ENCODE data around the gene TPCN1. TPM values are rescaled to one million over a fixed set of nuclear protein-coding genes. Genes with fewer than 3 reads are reported as not detected.

TPCN1 gene
- total RNA-seq, 2 donors from 2014 or later, result 18.9 to 30.8 TPM

DNA sequence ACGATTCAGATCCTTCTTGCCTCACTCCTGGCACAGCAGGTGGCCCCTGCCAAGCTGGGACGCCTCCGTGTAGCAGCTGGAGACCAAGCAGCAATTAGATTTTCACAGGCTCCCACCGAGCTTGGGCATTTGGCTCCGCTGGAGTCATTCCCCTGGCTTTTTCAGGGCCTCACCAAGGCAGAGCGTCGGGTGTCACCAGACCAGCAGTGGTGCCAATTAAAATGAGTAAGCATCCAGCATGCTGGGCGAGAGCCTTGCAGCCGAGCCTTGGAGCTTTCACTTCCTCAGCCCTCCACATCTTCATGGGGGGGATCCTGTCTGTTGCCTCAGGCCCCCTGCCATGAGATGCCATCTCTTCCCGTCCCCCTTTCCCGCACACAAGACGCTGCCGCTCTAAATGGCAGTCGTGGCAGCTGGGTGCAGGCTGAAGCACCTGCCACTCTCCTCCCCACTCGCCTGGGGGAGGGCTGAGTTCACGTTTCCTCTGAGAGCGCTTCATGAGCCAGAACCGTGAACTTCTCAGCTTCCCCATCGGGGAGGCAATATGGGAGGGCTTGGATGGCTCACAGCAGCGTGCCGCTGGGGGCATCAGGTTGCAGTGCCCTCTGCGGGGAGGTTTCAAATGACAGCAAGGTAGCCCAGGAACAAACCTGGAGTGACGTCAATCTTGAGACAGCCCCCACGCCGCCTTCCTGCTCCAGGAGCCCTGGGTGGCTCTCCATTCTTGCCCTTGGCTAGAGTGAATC lies 11.7 kb downstream of the TPCN1 start:
- Histone ChIP-seq H3K36me3 (ENCODE audit: control insufficient read depth, insufficient read depth, low read length) (peaks cover 17% of the 10 kb centered on the region), H3K27me3 (ENCODE audit: control insufficient read depth, insufficient read depth, low read length, poor library complexity, severe bottlenecking) (no peaks in the 10 kb centered on the region), H3K27ac (ENCODE audit: low read depth, low read length) (no peak overlapping the region), H3K9ac (ENCODE audit: extremely low read depth, low read length, poor library complexity, severe bottlenecking) (no peak overlapping the region), H3K4me1 (ENCODE audit: control insufficient read depth, insufficient read depth, low read length) (peaks cover 24% of the 10 kb centered on the region), H3K4me3 (ENCODE audit: low read length) (no peak overlapping the region), H3K9me3 (ENCODE audit: control insufficient read depth, low read length) (peaks cover 11% of the 10 kb centered on the region)
- H3K4me1 Mint-ChIP-seq, result peaks cover 31% of the 10 kb centered on the region
- peaks cover 7% of the 10 kb centered on the region for H3K9me3 Mint-ChIP-seq
- H3K4me3 Mint-ChIP-seq, result peak overlapping the region; percentile 24
- peaks cover 2% of the 10 kb centered on the region for H3K27me3 Mint-ChIP-seq (ENCODE audit: insufficient read depth)
- H3K27ac Mint-ChIP-seq, result peak overlapping the region; percentile 74
- peak; percentile 96 for DNase-seq
- TF ChIP-seq, protein P1, sequence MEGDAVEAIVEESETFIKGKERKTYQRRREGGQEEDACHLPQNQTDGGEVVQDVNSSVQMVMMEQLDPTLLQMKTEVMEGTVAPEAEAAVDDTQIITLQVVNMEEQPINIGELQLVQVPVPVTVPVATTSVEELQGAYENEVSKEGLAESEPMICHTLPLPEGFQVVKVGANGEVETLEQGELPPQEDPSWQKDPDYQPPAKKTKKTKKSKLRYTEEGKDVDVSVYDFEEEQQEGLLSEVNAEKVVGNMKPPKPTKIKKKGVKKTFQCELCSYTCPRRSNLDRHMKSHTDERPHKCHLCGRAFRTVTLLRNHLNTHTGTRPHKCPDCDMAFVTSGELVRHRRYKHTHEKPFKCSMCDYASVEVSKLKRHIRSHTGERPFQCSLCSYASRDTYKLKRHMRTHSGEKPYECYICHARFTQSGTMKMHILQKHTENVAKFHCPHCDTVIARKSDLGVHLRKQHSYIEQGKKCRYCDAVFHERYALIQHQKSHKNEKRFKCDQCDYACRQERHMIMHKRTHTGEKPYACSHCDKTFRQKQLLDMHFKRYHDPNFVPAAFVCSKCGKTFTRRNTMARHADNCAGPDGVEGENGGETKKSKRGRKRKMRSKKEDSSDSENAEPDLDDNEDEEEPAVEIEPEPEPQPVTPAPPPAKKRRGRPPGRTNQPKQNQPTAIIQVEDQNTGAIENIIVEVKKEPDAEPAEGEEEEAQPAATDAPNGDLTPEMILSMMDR (conservative IDR thresholded peaks at IDR 0.05), result peak; percentile 60
- WGBS, 2 experiments (ENCODE audit: insufficient coverage in 1 of 2, insufficient read length in 1 of 2), result 69 to 84% methylated on average over 17 to 25 of the region's 25 CpGs
- H3K36me3 Mint-ChIP-seq (ENCODE audit: low read depth), result peaks cover 33% of the 10 kb centered on the region

DNA sequence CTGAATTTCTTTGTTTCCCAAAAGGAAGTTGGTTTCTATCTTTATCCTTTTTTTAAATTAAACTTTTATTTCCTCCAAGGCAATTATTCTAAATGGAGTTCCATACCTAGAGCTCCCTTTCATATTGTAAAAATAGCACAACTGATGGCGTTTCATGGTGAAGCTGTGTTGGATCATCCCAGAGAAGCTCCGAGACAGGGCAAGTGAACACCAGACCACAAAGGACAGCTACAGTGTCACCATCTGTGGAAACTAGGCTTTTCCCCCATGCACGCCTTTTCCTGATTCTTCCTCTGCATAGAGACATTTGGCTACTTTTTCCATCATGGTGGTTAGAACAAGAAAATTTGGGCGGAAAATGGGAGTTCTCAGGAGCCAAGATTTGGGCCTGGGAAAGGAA lies 12.7 kb downstream of the TPCN1 start:
- Histone ChIP-seq H3K4me3 (ENCODE audit: low read length) (no peak overlapping the region), H3K36me3 (ENCODE audit: control insufficient read depth, insufficient read depth, low read length) (peaks cover 17% of the 10 kb centered on the region), H3K9ac (ENCODE audit: extremely low read depth, low read length, poor library complexity, severe bottlenecking) (no peak overlapping the region), H3K4me1 (ENCODE audit: control insufficient read depth, insufficient read depth, low read length) (peaks cover 24% of the 10 kb centered on the region), H3K9me3 (ENCODE audit: control insufficient read depth, low read length) (peaks cover 11% of the 10 kb centered on the region), H3K27me3 (ENCODE audit: control insufficient read depth, insufficient read depth, low read length, poor library complexity, severe bottlenecking) (no peaks in the 10 kb centered on the region), H3K27ac (ENCODE audit: low read depth, low read length) (no peak overlapping the region)
- Mint-ChIP-seq H3K36me3 (ENCODE audit: low read depth) (peaks cover 31% of the 10 kb centered on the region), H3K4me1 (peaks cover 31% of the 10 kb centered on the region), H3K9me3 (peaks cover 7% of the 10 kb centered on the region), H3K4me3 (no peak overlapping the region), H3K27ac (peak overlapping the region; percentile 41), H3K27me3 (ENCODE audit: insufficient read depth) (peaks cover 2% of the 10 kb centered on the region)
- WGBS, 2 experiments (ENCODE audit: insufficient coverage in 1 of 2, insufficient read length in 1 of 2), result 94 to 98% methylated on average over 4 of the region's 4 CpGs
- TF ChIP-seq, protein P1 (conservative IDR thresholded peaks at IDR 0.05), result no peak
- no peak for DNase-seq

DNA sequence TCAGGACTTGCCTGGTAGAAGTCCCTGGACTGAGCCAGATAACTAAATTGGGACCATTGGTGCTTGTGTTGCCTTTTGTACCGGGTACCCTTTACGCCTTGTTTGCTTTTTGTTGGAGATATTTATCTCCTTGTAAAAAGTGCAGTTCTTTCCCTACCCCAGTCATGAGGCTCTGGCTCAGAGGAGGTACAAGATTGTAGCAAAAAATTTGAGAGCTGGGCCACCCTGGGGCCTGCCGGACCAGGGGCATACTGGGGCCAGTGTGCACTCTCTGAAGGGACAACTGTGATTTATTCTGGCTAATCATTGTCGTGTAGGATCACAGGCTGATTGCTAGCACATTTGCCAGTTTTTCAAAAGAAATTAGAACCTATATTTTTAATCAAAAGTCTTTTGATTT lies 13.2 kb downstream of the TPCN1 start:
- peaks cover 31% of the 10 kb centered on the region for H3K36me3 Mint-ChIP-seq (ENCODE audit: low read depth)
- H3K36me3 ChIP-seq (ENCODE audit: control insufficient read depth, insufficient read depth, low read length), result peaks cover 17% of the 10 kb centered on the region
- no peak overlapping the region for H3K27ac ChIP-seq (ENCODE audit: low read depth, low read length)
- WGBS, 2 experiments (ENCODE audit: insufficient coverage in 1 of 2, insufficient read length in 1 of 2), result 96 to 99% methylated on average over 4 of the region's 4 CpGs
- H3K4me3 ChIP-seq (ENCODE audit: low read length), result no peak overlapping the region
- H3K4me1 ChIP-seq (ENCODE audit: control insufficient read depth, insufficient read depth, low read length), result peaks cover 24% of the 10 kb centered on the region
- H3K4me1 Mint-ChIP-seq, result peaks cover 34% of the 10 kb centered on the region
- TF ChIP-seq, protein P1 (conservative IDR thresholded peaks at IDR 0.05), result no peak
- H3K27ac Mint-ChIP-seq, result peak overlapping the region; percentile 41
- peaks cover 11% of the 10 kb centered on the region for H3K9me3 ChIP-seq (ENCODE audit: control insufficient read depth, low read length)
- H3K4me3 Mint-ChIP-seq, result no peak overlapping the region
- peaks cover 2% of the 10 kb centered on the region for H3K27me3 Mint-ChIP-seq (ENCODE audit: insufficient read depth)
- no peak for DNase-seq
- no peak overlapping the region for H3K9ac ChIP-seq (ENCODE audit: extremely low read depth, low read length, poor library complexity, severe bottlenecking)
- no peaks in the 10 kb centered on the region for H3K27me3 ChIP-seq (ENCODE audit: control insufficient read depth, insufficient read depth, low read length, poor library complexity, severe bottlenecking)
- peaks cover 7% of the 10 kb centered on the region for H3K9me3 Mint-ChIP-seq

All from endodermal cell (in vitro differentiated cells).